Measurements from ENCODE around the gene DTNBP1. TPM values are rescaled to one million over a fixed set of nuclear protein-coding genes. Genes with fewer than 3 reads are reported as not detected.

The DTNBP1 gene
- total RNA-seq, 1 donor from 2014 or later, result 20.6 TPM

DNA sequence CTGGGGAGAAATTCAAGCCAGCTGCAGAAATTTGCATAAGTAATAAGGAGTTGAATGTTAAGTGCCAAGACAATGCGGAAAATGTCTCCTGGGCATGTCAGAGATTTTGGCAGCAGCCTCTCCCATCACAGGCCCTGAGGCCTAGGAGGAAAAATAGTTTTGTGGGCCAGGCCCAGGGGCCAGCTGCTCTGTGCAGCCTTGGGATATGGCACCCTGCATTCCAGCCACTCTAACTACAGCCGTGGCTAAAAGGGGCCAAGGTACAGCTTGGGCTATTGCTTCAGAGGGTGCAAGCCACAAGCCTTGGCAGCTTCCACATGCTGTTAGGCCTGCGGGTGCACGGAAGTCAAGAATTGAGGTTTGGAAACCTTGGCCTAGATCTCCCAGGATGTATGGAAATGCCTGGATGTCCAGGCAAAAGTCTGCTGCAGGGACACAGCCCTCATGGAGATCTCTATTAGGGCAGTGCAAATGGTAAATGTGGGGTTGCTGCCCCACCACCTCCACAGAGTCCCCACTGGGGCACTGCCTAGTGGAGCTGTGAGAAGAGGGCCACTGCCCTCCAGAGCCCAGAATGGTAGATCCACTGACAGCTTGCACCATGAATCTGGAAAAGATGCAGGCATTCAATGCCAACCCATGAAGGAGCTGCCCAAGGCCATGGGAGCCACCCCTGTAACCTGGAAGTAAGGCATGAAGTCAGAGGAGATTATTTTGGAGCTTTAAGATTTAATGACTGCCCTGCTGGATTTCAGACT, 126.5 kb downstream of the DTNBP1 start:
- Mint-ChIP-seq H3K4me1 (ENCODE audit: low read depth) (peaks cover 3% of the 10 kb centered on the region), H3K36me3 (ENCODE audit: low read depth) (peaks cover 8% of the 10 kb centered on the region), H3K27me3 (ENCODE audit: low read depth) (no peaks in the 10 kb centered on the region), H3K4me3 (ENCODE audit: low read depth) (no peak overlapping the region), H3K27ac (no peak overlapping the region), H3K9me3 (no peaks in the 10 kb centered on the region)
- intact Hi-C loops (cut with micrococcal nuclease), result no loop called here
- no peak for DNase-seq (ENCODE audit: low spot score)

DNA sequence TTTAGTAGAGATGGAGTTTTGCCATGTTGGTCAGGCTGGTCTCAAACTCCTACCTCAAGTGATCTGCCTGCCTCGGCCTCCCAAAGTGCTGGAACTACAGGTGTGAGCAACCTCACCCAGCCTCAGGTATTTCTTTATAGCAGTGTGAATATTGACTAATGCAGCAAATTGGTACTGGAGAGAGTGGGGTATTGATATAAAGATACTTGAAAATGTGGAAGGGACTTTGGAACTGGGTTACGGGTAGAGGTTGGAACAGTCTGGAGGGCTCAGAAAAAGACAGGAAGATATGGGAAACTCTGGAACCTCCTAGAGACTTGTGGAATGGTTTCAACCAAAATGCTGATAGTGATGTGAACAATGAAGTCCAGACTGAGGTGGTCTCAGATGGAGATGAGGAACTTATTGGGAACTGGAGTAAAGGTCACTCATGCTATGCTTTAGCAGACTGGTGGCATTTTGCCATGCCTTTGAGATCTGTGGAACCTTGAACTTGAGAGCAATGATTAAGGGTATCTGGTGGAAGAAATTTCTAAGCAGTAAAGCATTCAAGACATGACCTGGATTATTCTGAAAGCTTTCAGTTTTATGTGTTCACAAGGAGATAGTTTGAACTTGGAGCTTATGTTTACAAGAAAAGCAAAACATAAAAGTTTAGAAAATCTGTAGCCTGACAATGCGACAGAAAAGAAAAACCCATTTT, 127.2 kb downstream of the DTNBP1 start:
- DNase-seq (ENCODE audit: low spot score), result no peak
- intact Hi-C loops (cut with micrococcal nuclease), result no loop called here
- H3K4me1 Mint-ChIP-seq (ENCODE audit: low read depth), result peaks cover 5% of the 10 kb centered on the region
- no peaks in the 10 kb centered on the region for H3K9me3 Mint-ChIP-seq
- H3K27me3 Mint-ChIP-seq (ENCODE audit: low read depth), result no peaks in the 10 kb centered on the region
- H3K4me3 Mint-ChIP-seq (ENCODE audit: low read depth), result no peak overlapping the region
- H3K36me3 Mint-ChIP-seq (ENCODE audit: low read depth), result peaks cover 14% of the 10 kb centered on the region
- H3K27ac Mint-ChIP-seq, result no peak overlapping the region

- H3K27ac Mint-ChIP-seq, result no peak overlapping the region
- intact Hi-C loops (cut with micrococcal nuclease), result no loop called here
- no peaks in the 10 kb centered on the region for H3K9me3 Mint-ChIP-seq
- peaks cover 7% of the 10 kb centered on the region for H3K4me1 Mint-ChIP-seq (ENCODE audit: low read depth)
- H3K36me3 Mint-ChIP-seq (ENCODE audit: low read depth), result peaks cover 19% of the 10 kb centered on the region
- H3K27me3 Mint-ChIP-seq (ENCODE audit: low read depth), result no peaks in the 10 kb centered on the region
- H3K4me3 Mint-ChIP-seq (ENCODE audit: low read depth), result no peak overlapping the region
- no peak for DNase-seq (ENCODE audit: low spot score)
Measured at GRCh38 chr6:15534974-15535373, 127.9 kb downstream of the DTNBP1 start.

DNA sequence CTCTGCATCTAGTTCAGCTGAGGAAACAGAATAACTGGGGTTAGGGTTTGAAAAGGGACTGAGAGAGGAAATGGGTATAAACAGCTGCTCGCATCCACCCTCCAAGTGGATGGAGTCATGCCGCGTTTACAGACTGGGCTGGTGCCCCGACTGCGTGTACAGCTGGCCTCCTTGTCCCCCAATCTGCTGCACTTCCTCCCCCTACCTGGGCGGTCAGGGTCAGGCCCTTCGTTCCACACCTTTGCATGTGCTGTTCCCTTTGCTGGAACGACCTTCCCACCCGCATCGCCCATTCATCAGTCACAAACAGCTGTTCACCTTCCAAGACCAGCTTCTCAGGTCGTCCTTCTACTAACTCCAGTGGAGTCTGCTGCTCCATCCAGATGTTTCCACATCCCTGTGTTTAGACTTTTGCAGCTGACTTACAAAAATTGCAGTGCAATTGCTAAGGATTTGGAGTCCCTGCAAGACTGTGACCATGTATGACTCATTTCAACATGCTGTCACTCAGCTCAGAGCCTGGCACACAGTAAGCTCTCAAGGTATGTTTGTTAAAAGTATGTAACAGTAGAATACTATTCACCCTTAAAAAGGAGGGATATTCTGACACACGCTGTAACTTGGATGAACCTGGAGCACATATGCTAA, 129.3 kb downstream of the DTNBP1 start:
- Mint-ChIP-seq H3K36me3 (ENCODE audit: low read depth) (peaks cover 25% of the 10 kb centered on the region), H3K9me3 (no peaks in the 10 kb centered on the region), H3K27ac (no peak overlapping the region), H3K4me3 (ENCODE audit: low read depth) (no peak overlapping the region), H3K4me1 (ENCODE audit: low read depth) (peaks cover 7% of the 10 kb centered on the region), H3K27me3 (ENCODE audit: low read depth) (no peaks in the 10 kb centered on the region)
- no peak for DNase-seq (ENCODE audit: low spot score)
- intact Hi-C loops (cut with micrococcal nuclease), result no loop called here

DNA sequence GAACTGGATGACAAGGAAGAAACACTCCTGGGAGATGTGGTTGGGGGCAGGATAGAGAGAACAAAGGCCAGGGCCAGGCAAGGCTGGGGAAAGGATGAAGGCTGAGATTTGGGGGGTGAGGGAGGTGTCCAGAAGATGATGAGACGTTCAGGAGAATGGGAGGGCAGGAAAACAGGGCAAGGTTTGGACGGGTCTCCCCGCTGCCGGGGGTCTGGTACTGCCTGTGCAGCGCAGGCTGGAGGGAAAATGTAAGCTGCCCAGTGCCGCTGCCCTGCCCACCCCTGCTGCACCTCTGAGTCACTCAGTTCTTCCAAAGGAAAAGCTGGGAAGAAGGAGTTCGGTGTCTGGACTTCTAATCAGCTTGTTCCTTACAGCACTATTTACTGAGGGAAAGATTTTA, 130.9 kb downstream of the DTNBP1 start:
- H3K27me3 Mint-ChIP-seq (ENCODE audit: low read depth), result no peaks in the 10 kb centered on the region
- no peaks in the 10 kb centered on the region for H3K9me3 Mint-ChIP-seq
- H3K4me1 Mint-ChIP-seq (ENCODE audit: low read depth), result peaks cover 7% of the 10 kb centered on the region
- H3K4me3 Mint-ChIP-seq (ENCODE audit: low read depth), result no peak overlapping the region
- intact Hi-C loops (cut with micrococcal nuclease), result no loop called here
- no peak for DNase-seq (ENCODE audit: low spot score)
- H3K36me3 Mint-ChIP-seq (ENCODE audit: low read depth), result peaks cover 32% of the 10 kb centered on the region
- no peak overlapping the region for H3K27ac Mint-ChIP-seq

DNA sequence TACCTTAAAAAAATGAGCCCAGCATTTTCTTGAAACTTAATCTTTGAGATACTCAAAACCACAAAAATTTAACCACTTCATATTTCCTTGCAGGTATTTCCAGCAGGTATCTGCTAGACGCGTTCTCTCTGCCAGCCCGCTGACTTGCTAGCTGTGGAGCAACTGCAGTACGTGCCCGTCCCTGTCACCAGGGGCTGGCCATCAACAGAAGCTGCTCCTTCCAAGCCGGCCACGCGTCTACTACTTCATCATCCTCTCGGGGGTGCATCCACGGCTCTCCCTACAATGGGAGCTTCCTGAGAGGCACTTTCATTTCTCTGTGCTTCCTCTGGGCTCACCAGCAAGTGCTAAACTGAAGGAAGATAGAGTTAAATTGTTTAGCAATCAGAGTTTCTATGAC, 132.4 kb downstream of the DTNBP1 start:
- H3K36me3 Mint-ChIP-seq (ENCODE audit: low read depth), result peaks cover 41% of the 10 kb centered on the region
- no peak overlapping the region for H3K27ac Mint-ChIP-seq
- no peaks in the 10 kb centered on the region for H3K9me3 Mint-ChIP-seq
- no peak for DNase-seq (ENCODE audit: low spot score)
- H3K4me1 Mint-ChIP-seq (ENCODE audit: low read depth), result peaks cover 7% of the 10 kb centered on the region
- H3K27me3 Mint-ChIP-seq (ENCODE audit: low read depth), result no peaks in the 10 kb centered on the region
- no peak overlapping the region for H3K4me3 Mint-ChIP-seq (ENCODE audit: low read depth)
- intact Hi-C loops (cut with micrococcal nuclease), result no loop called here

DNA sequence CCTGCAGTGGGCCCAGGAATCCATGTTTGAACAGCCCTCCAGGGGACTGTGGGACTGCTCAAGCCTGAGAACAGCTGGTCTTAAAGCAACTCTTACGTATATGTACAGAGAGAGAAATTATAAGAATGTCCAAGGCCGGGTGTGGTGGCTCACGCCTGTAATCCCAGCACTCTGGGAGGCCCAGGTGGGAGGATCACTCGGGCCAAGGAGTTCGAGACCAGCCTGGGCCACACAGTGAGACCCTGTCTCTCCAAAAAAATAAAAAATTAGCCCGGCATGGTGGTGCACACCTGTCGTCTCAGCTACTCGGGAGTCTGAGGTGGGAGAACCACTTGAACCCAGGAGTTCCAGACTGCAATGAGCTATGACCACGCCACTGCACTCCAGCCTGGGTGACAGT, 134.0 kb downstream of the DTNBP1 start:
- Mint-ChIP-seq H3K4me1 (ENCODE audit: low read depth) (peaks cover 5% of the 10 kb centered on the region), H3K36me3 (ENCODE audit: low read depth) (peaks cover 53% of the 10 kb centered on the region), H3K9me3 (no peaks in the 10 kb centered on the region), H3K27me3 (ENCODE audit: low read depth) (no peaks in the 10 kb centered on the region), H3K4me3 (ENCODE audit: low read depth) (no peak overlapping the region), H3K27ac (no peak overlapping the region)
- intact Hi-C loops (cut with micrococcal nuclease), result loop anchor here (10.0 kb wide), 1 partner anchor 676 kb away; no protein-coding TSS in a partner anchor
- no peak for DNase-seq (ENCODE audit: low spot score)

DNA sequence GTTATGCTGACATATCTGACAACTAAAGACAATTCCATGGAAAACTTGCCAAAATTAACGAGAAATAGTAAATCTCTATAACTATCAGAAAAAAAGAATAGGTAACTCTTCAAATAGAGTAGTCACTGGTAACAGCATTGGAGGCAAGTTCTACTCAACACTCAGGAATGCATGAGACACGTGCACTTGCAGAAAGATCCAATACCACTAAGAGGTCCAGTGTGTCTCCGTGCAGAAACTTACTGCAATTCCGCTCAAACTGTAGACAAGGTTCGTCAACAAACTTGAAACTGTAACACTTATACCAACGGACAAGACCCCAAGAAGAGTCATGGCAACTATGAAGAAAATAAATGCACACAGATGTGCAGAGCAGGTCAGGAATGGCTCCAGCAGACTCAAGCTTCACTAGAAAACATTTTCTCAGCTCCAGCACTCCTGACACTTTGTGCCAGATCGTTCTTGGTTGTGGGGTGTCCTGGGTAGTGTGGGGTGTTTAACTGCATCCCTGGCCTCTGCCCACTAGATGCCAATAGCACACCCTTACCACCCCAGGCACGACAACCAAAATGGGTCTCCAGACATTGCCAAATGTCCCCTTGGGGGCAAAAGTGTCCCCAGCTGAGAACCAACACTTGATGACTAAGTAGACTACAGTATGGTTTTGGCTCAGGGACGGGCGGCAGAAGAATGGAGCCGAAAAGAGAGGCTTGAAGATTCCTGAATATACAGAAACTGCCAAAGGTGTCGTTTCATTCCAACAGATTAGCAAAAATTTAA, 134.8 kb downstream of the DTNBP1 start:
- H3K9me3 Mint-ChIP-seq, result no peaks in the 10 kb centered on the region
- H3K4me3 Mint-ChIP-seq (ENCODE audit: low read depth), result no peak overlapping the region
- peaks cover 4% of the 10 kb centered on the region for H3K4me1 Mint-ChIP-seq (ENCODE audit: low read depth)
- no peak for DNase-seq (ENCODE audit: low spot score)
- H3K27me3 Mint-ChIP-seq (ENCODE audit: low read depth), result no peaks in the 10 kb centered on the region
- no peak overlapping the region for H3K27ac Mint-ChIP-seq
- peaks cover 62% of the 10 kb centered on the region for H3K36me3 Mint-ChIP-seq (ENCODE audit: low read depth)
- intact Hi-C loops (cut with micrococcal nuclease), result loop anchor here (10.0 kb wide), 1 partner anchor 677 kb away; no protein-coding TSS in a partner anchor

DNA sequence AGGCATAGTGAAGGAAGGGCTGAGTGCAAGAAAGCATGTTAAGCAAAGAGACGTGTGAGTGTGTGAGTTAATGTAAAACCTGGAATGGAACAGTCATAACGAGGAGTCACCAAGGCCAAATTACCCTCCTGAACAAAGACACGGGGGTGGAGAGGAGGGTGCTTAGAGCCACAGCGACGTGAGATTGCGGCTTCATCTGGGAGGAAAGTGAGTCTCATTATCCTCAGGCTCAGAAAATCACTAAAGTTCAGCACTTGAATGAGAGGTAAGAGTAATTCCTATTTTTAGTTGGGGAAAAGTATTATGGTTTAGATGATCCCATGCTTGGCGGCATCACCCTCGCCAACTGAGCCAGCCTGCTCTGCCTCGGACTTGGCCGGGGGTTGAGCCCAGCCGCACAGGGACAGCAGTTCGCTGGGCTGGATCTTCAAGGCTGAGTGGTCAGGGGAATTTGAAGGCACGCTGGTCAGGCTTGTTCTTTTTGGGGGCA, 136.6 kb downstream of the DTNBP1 start:
- Mint-ChIP-seq H3K9me3 (no peaks in the 10 kb centered on the region), H3K4me1 (ENCODE audit: low read depth) (peaks cover 16% of the 10 kb centered on the region), H3K27ac (no peak overlapping the region), H3K27me3 (ENCODE audit: low read depth) (no peaks in the 10 kb centered on the region), H3K36me3 (ENCODE audit: low read depth) (peaks cover 68% of the 10 kb centered on the region), H3K4me3 (ENCODE audit: low read depth) (no peak overlapping the region)
- no peak for DNase-seq (ENCODE audit: low spot score)
- intact Hi-C loops (cut with micrococcal nuclease), result loop anchor here (10.0 kb wide), 1 partner anchor 679 kb away; no protein-coding TSS in a partner anchor

- Mint-ChIP-seq H3K4me3 (ENCODE audit: low read depth) (no peak overlapping the region), H3K4me1 (ENCODE audit: low read depth) (peaks cover 12% of the 10 kb centered on the region), H3K27ac (no peak overlapping the region), H3K27me3 (ENCODE audit: low read depth) (no peaks in the 10 kb centered on the region), H3K36me3 (ENCODE audit: low read depth) (peaks cover 69% of the 10 kb centered on the region), H3K9me3 (no peaks in the 10 kb centered on the region)
- DNase-seq (ENCODE audit: low spot score), result no peak
- intact Hi-C loops (cut with micrococcal nuclease), result loop anchor here (5.0 to 10.0 kb wide), 2 partner anchors 97 to 680 kb away; no protein-coding TSS in a partner anchor
Measured at GRCh38 chr6:15524861-15525401, 137.9 kb downstream of the DTNBP1 start.

DNA sequence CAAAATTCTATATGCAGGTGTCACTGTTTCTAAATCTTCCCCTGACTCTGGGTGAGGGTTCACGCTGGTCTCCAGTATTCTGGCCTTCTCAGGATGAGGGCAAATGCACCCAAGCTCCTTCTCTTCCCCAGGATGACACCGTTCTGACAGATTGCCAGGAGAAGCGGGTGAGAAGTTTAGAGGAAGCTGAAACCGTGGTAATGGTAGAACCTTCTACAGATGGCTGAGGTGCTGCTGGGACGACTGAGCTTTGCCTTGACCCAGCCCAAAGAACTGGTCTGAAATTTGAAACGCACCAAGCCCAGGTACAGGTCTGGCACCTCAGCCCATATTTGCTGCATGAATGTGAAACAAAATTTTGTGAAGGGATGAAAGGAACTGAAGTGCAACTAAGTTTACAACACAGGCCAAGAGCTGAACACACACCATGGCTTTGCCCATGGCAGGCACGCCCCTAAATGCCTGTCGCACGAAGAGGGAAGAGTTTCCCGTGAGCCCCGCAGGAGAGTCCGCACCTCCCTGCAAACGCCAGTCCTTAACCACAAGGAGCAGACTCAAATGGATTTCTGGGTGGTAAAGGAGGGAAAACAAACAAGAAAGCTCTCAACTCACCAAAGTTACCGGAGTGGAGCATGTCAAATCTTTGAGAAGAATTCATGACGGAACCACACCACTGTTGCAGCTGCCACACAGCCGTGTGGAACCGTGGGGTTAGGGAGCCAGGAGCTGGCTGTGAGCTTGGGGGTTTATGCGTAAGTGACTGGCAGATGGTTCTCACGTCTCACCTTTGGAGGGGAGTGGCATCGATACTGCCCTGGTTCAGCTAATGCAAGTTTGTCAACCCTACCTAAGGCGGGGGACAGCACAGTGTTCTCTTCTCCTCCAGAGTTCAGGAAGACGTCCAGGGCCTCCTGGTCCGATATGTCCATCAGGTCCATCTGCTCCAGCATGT, 138.9 kb downstream of the DTNBP1 start:
- Mint-ChIP-seq H3K4me1 (ENCODE audit: low read depth) (peaks cover 12% of the 10 kb centered on the region), H3K9me3 (no peaks in the 10 kb centered on the region), H3K27ac (no peak overlapping the region), H3K4me3 (ENCODE audit: low read depth) (no peak overlapping the region), H3K36me3 (ENCODE audit: low read depth) (peaks cover 73% of the 10 kb centered on the region), H3K27me3 (ENCODE audit: low read depth) (no peaks in the 10 kb centered on the region)
- intact Hi-C loops (cut with micrococcal nuclease), result loop anchor here (5.0 to 10.0 kb wide), 2 partner anchors 98 to 681 kb away; no protein-coding TSS in a partner anchor
- DNase-seq (ENCODE audit: low spot score), result no peak
